ENCODE results near the gene WDFY4. TPM values are rescaled to one million over a fixed set of nuclear protein-coding genes. Genes with fewer than 3 reads are reported as not detected.

Gene WDFY4
- polyA plus RNA-seq, 1 experiment = not detected

- POLR2A ChIA-PET = no interaction called here
- CTCF ChIA-PET = interaction anchor here (0.5 kb wide), 1 partner anchor 361 kb away, joined by 3 read pairs; no protein-coding TSS in a partner anchor
- Histone ChIP-seq H3K27me3 (ENCODE audit: control insufficient read depth, insufficient read depth, low read length) (peaks cover 4% of the 10 kb centered on the region; the same call in 1 of the 2 replicates), H3K4me3 (ENCODE audit: low read depth, low read length) (no peak overlapping the region), H3K36me3 (ENCODE audit: control insufficient read depth, insufficient read depth, low read length) (no peaks in the 10 kb centered on the region)
- TF ChIP-seq CTCF (IDR thresholded peaks at IDR 0.05; ENCODE audit: insufficient read depth, low read depth, low read length) = no peak
- DNase-seq (ENCODE audit: low read depth) = no peak
Measured at GRCh38 chr10:48690791-48691660, 6.4 kb downstream of the WDFY4 start.

GRCh38 chr10:48691812-48692528, 7.3 kb downstream of the WDFY4 start:
- ChIA-PET CTCF (no interaction called here), POLR2A (no interaction called here)
- Histone ChIP-seq H3K36me3 (ENCODE audit: control insufficient read depth, insufficient read depth, low read length) (no peaks in the 10 kb centered on the region), H3K27me3 (ENCODE audit: control insufficient read depth, insufficient read depth, low read length) (peaks cover 4% of the 10 kb centered on the region), H3K4me3 (ENCODE audit: low read depth, low read length) (no peak overlapping the region)
- DNase-seq (ENCODE audit: low read depth) = no peak
- TF ChIP-seq CTCF (IDR thresholded peaks at IDR 0.05; ENCODE audit: insufficient read depth, low read depth, low read length) = no peak

GRCh38 chr10:48692748-48693147, 8.1 kb downstream of the WDFY4 start:
- ChIA-PET CTCF (no interaction called here), POLR2A (no interaction called here)
- TF ChIP-seq CTCF (IDR thresholded peaks at IDR 0.05; ENCODE audit: insufficient read depth, low read depth, low read length) = no peak
- Histone ChIP-seq H3K36me3 (ENCODE audit: control insufficient read depth, insufficient read depth, low read length) (no peaks in the 10 kb centered on the region), H3K27me3 (ENCODE audit: control insufficient read depth, insufficient read depth, low read length) (peaks cover 4% of the 10 kb centered on the region), H3K4me3 (ENCODE audit: low read depth, low read length) (no peak overlapping the region)
- DNase-seq (ENCODE audit: low read depth) = no peak

- peaks cover 4% of the 10 kb centered on the region for H3K27me3 ChIP-seq (ENCODE audit: control insufficient read depth, insufficient read depth, low read length)
- no peak overlapping the region for H3K4me3 ChIP-seq (ENCODE audit: low read depth, low read length)
- ChIA-PET CTCF (no interaction called here), POLR2A (no interaction called here)
- H3K36me3 ChIP-seq (ENCODE audit: control insufficient read depth, insufficient read depth, low read length) = no peaks in the 10 kb centered on the region
- DNase-seq (ENCODE audit: low read depth) = no peak
- no peak for TF ChIP-seq CTCF (IDR thresholded peaks at IDR 0.05; ENCODE audit: insufficient read depth, low read depth, low read length)
Measured at GRCh38 chr10:48693206-48693605, 8.5 kb downstream of the WDFY4 start.

- no peak overlapping the region for H3K4me3 ChIP-seq (ENCODE audit: low read depth, low read length)
- H3K27me3 ChIP-seq (ENCODE audit: control insufficient read depth, insufficient read depth, low read length) = peaks cover 5% of the 10 kb centered on the region
- DNase-seq (ENCODE audit: low read depth) = no peak
- no peaks in the 10 kb centered on the region for H3K36me3 ChIP-seq (ENCODE audit: control insufficient read depth, insufficient read depth, low read length)
- TF ChIP-seq CTCF (IDR thresholded peaks at IDR 0.05; ENCODE audit: insufficient read depth, low read depth, low read length) = no peak
- ChIA-PET POLR2A (no interaction called here), CTCF (no interaction called here)
Measured at GRCh38 chr10:48694371-48695030, 9.8 kb downstream of the WDFY4 start.
